B cell (primary cell): ENCODE measurements around the gene AP1G1. TPM values are rescaled to one million over a fixed set of nuclear protein-coding genes. Genes with fewer than 3 reads are reported as not detected.

ENCODE experiments used
- ATAC-seq: fragments of 200-7000 bp; cut with Tn5 transposase; one replicate; pipeline ENCODE4 v1.10.0; 2021; ENCODE audit warnings: low read depth, mild to moderate bottlenecking, moderate number of reproducible peaks, moderate library complexity
- CTCF ChIA-PET: fragments of 350-600 bp; sonication (Branson Sonifier 250); formaldehyde crosslinking; loops from one replicate; lab custom pipeline; 2021; ENCODE audit warnings: antibody characterized with exemption, inconsistent platforms; lab: Charles Lee
- POLR2A ChIA-PET: fragments of 350-600 bp; sonication (Branson Sonifier 250); formaldehyde crosslinking; loops from one replicate; lab custom pipeline; 2021; ENCODE audit warnings: antibody characterized with exemption; lab: Charles Lee
- DNase-seq: peaks from one replicate; pipeline ENCODE4 v3.0.0; 2013
- H2AFZ ChIP-seq: 2 replicates; pipeline ENCODE4 v1.6.1; 2012; ENCODE audit warnings: mild to moderate bottlenecking, low read depth, low read length; ENCODE audit not compliant: insufficient read depth, poor library complexity, severe bottlenecking
- H3K27ac ChIP-seq, 2 donors: 1 replicate in 1 of 2; 2 replicates in 1 of 2; pipeline ENCODE4 v1.5.1; 2012 to 2013; ENCODE audit warnings: low read length in 2 of 2, mild to moderate bottlenecking in 2 of 2, moderate library complexity in 1 of 2
- H3K27me3 ChIP-seq, 4 experiments: fragments of 200-600 bp in 1 of 4; sonication (generic) in 1 of 4; replicated peaks in 1 of 4; 1 replicate in 2 of 4; 2 replicates in 2 of 4; pipeline versions ENCODE4 v1.6.1 to v1.7.0; 2013 to 2016; ENCODE audit warnings: low read length in 3 of 4, mild to moderate bottlenecking in 2 of 4, mixed read lengths in 1 of 4, moderate library complexity in 1 of 4; ENCODE audit not compliant: insufficient read depth in 4 of 4, control insufficient read depth in 3 of 4; ENCODE audit errors: control extremely low read depth in 1 of 4
- H3K36me3 ChIP-seq, 2 experiments: replicated peaks in 1 of 2; 1 replicate in 1 of 2; 2 replicates in 1 of 2; pipeline versions ENCODE4 v1.6.1 to v1.7.1; 2013; ENCODE audit warnings: low read length in 1 of 2; ENCODE audit not compliant: insufficient read depth in 2 of 2, control insufficient read depth in 1 of 2; ENCODE audit errors: control extremely low read depth in 1 of 2, extremely low read depth in 1 of 2
- H3K4me1 ChIP-seq, 2 donors: fragments of 200-600 bp in 1 of 2; sonication (generic) in 1 of 2; 1 replicate in 1 of 2; 2 replicates in 1 of 2; pipeline versions ENCODE4 v1.5.1 to v1.6.1; 2013 to 2017; ENCODE audit warnings: low read length in 2 of 2; ENCODE audit not compliant: control insufficient read depth in 2 of 2, insufficient read depth in 2 of 2
- H3K4me2 ChIP-seq: replicated peaks from 2 replicates; pipeline ENCODE3; 2012; ENCODE audit warnings: mild to moderate bottlenecking, low read depth, low read length; ENCODE audit not compliant: poor library complexity, severe bottlenecking
- H3K4me3 ChIP-seq, 5 experiments: fragments of 200-600 bp in 1 of 5; sonication (generic) in 1 of 5; 1 replicate in 3 of 5; 2 replicates in 2 of 5; pipeline versions ENCODE4 v1.5.1 to v1.7.0; 2011 to 2016; ENCODE audit warnings: low read length in 4 of 5, mild to moderate bottlenecking in 4 of 5, low read depth in 2 of 5, control low read depth in 1 of 5, moderate library complexity in 1 of 5; ENCODE audit not compliant: insufficient read depth in 1 of 5; ENCODE audit errors: control extremely low read depth in 1 of 5, extremely low read depth in 1 of 5
- H3K79me2 ChIP-seq: fragments of 200-600 bp; sonication (generic); one replicate; pipeline ENCODE4 v1.6.0; 2016; ENCODE audit warnings: low read length; ENCODE audit not compliant: control insufficient read depth, insufficient read depth
- H3K9ac ChIP-seq: fragments of 200-600 bp; sonication (generic); 2 replicates; pipeline ENCODE4 v1.6.1; 2017; ENCODE audit warnings: mild to moderate bottlenecking, low read length, moderate library complexity
- H3K9me3 ChIP-seq, 3 donors: one replicate each; pipeline versions ENCODE4 v1.6.1 to v1.7.1; 2013; ENCODE audit warnings: low read length in 2 of 3; ENCODE audit not compliant: control insufficient read depth in 2 of 3, insufficient read depth in 1 of 3; ENCODE audit errors: control extremely low read depth in 1 of 3
- H4K20me1 ChIP-seq: 2 replicates; pipeline ENCODE4 v1.6.0; 2012; ENCODE audit warnings: mild to moderate bottlenecking, low read length; ENCODE audit not compliant: insufficient read depth, control insufficient read depth, poor library complexity, severe bottlenecking
- H3K27ac Mint-ChIP-seq: one replicate; pipeline ENCODE4 v1.8.0; 2021; ENCODE audit warnings: mixed read lengths
- H3K27me3 Mint-ChIP-seq: one replicate; pipeline ENCODE4 v1.8.0; 2021; ENCODE audit warnings: mixed read lengths
- H3K4me1 Mint-ChIP-seq: one replicate; pipeline ENCODE4 v1.8.0; 2021; ENCODE audit warnings: mixed read lengths
- H3K4me3 Mint-ChIP-seq: one replicate; pipeline ENCODE4 v1.8.0; 2021; ENCODE audit warnings: mixed read lengths
- H3K9me3 Mint-ChIP-seq: one replicate; pipeline ENCODE4 v1.8.0; 2022; ENCODE audit warnings: mixed read lengths; ENCODE audit not compliant: insufficient read depth
- CTCF ChIP-seq: fragments of 200-600 bp; IDR thresholded peaks from one replicate; pipeline ENCODE4 v1.8.0; 2022; ENCODE audit warnings: antibody characterized with exemption, mild to moderate bottlenecking
- EZH2 ChIP-seq: IDR thresholded peaks from 2 replicates; pipeline ENCODE4 v1.6.1; 2012; ENCODE audit warnings: borderline replicate concordance, low read depth, mild to moderate bottlenecking, moderate library complexity, low read length; ENCODE audit not compliant: insufficient read depth, poor library complexity, severe bottlenecking
- WGBS: methylation state at CpG from one replicate; pipeline ENCODE4 v1.1.5; 2013; ENCODE audit warnings: missing lambda C conversion rate; ENCODE audit not compliant: insufficient coverage; 5-methylcytosine and 5-hydroxymethylcytosine counted together
- intact Hi-C: fragments of 100-400 bp; cut with micrococcal nuclease; formaldehyde crosslinking; loops from one replicate; pipeline ENCODE4 v1.10.0; 2022
- polyA plus RNA-seq: library from polyadenylated mRNA; depleted of rRNA; stranded (reverse); fragments of >200 nt; gene quantifications from 2 replicates; pipeline ENCODE4 v1.2.3, GENCODE V29; 2012
- total RNA-seq, 2 donors: library from RNA; stranded (reverse); fragments of 120-200 nt in 1 of 2; gene quantifications; 1 replicate in 1 of 2; 2 replicates in 1 of 2; pipeline versions ENCODE4 v1.2.3 to v1.2.4, GENCODE V29; 2013 to 2022

AP1G1 gene
- total and polyA plus RNA-seq, 2 donors (not counting 1 experiment from before 2014, with no cell fraction given): 43.8 to 142 TPM

DNA sequence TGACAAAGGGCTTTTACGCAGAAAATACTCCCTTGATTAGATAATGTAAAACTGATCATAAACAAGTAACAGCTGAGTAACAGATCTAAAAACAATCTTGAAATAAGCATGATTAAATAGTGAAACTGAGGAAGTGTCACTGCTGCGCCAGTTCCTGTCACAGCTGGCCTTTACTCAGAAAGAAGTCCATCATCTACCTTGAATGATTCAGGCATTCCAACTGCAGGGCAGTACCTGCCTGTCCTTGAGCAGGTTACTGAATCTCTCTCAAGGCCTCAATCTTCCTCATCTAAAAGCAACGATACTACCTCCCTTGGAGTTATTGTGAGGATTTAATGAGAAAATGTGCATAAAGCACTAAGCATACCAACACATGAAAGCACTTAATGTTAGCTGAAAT, 96.8 kb downstream of the AP1G1 start:
- no CpG with 5 or more reads among the region's 3 CpGs for WGBS
- Histone ChIP-seq H3K79me2 (peaks cover 49% of the 10 kb centered on the region), H3K4me2 (no peak overlapping the region), H4K20me1 (peaks cover 9% of the 10 kb centered on the region), H3K36me3 (peaks cover 3 to 8% of the 10 kb centered on the region in 2 experiments), H3K27me3 (no peaks in the 10 kb centered on the region), H3K9ac (no peak overlapping the region), H3K9me3 (no peaks in the 10 kb centered on the region), H2AFZ (no peak overlapping the region), H3K27ac (no peak overlapping the region), H3K4me3 (no peak overlapping the region), H3K4me1 (peaks cover 0 to 8% of the 10 kb centered on the region in 2 donors)
- Mint-ChIP-seq H3K4me3 (no peak overlapping the region), H3K9me3 (no peaks in the 10 kb centered on the region), H3K4me1 (peaks cover 3% of the 10 kb centered on the region), H3K27me3 (no peaks in the 10 kb centered on the region), H3K27ac (no peak overlapping the region)
- ChIA-PET POLR2A (no interaction called here), CTCF (no interaction called here)
- ATAC-seq: no peak
- intact Hi-C loops: no loop called here
- TF ChIP-seq EZH2 (no peak), CTCF (no peak)
- no peak for DNase-seq

- Histone ChIP-seq H3K9ac (no peak overlapping the region), H3K36me3 (peaks cover 3% of the 10 kb centered on the region in 2 experiments), H3K79me2 (peaks cover 27% of the 10 kb centered on the region), H3K27me3 (no peaks in the 10 kb centered on the region), H2AFZ (no peak overlapping the region), H3K9me3 (no peaks in the 10 kb centered on the region), H4K20me1 (peaks cover 13% of the 10 kb centered on the region), H3K4me3 (no peak overlapping the region), H3K4me2 (no peak overlapping the region), H3K4me1 (peaks cover 0 to 8% of the 10 kb centered on the region in 2 donors), H3K27ac (no peak overlapping the region)
- H3K4me3 Mint-ChIP-seq: no peak overlapping the region
- peaks cover 3% of the 10 kb centered on the region for H3K4me1 Mint-ChIP-seq
- TF ChIP-seq EZH2 (no peak), CTCF (no peak)
- ChIA-PET POLR2A (no interaction called here), CTCF (interaction anchor here (0.8 kb wide), 1 partner anchor 98 kb away, joined by 3 read pairs; no protein-coding TSS in a partner anchor)
- no peaks in the 10 kb centered on the region for H3K9me3 Mint-ChIP-seq
- ATAC-seq (no peak), DNase-seq (no peak)
- WGBS: no CpG with 5 or more reads among the region's 2 CpGs
- H3K27me3 Mint-ChIP-seq: no peaks in the 10 kb centered on the region
- intact Hi-C loops: no loop called here
- H3K27ac Mint-ChIP-seq: no peak overlapping the region
These were observed 99.3 kb downstream of the AP1G1 start for GRCh38 chr16:71709229-71709781.
